GM21529 (cell line): Measurements from ENCODE around the gene LRP1B.

Experiments
- ATAC-seq: cut with Tn5 transposase; IDR thresholded peaks from one replicate; pipeline ENCODE4 v1.9.1; 2021; ENCODE audit not compliant: unreplicated experiment

LRP1B gene

GRCh38 chr2:140869925-140870324 lies 1260.9 kb downstream of the LRP1B start:
- ATAC-seq = no peak

GRCh38 chr2:140869107-140869506 lies 1261.7 kb downstream of the LRP1B start:
- ATAC-seq = no peak

- ATAC-seq = no peak
These were observed 1265.0 kb downstream of the LRP1B start for GRCh38 chr2:140865837-140866236.

GRCh38 chr2:140863713-140864112 lies 1267.1 kb downstream of the LRP1B start:
- ATAC-seq = peak; percentile 68

- ATAC-seq = no peak
These were observed 1268.6 kb downstream of the LRP1B start for GRCh38 chr2:140862181-140862580.

GRCh38 chr2:140861666-140862065 lies 1269.2 kb downstream of the LRP1B start:
- ATAC-seq = no peak

- no peak for ATAC-seq
These were observed 1275.3 kb downstream of the LRP1B start for GRCh38 chr2:140855471-140855870.

- ATAC-seq = no peak
These were observed 1279.4 kb downstream of the LRP1B start for GRCh38 chr2:140851258-140851981.

GRCh38 chr2:140843186-140843585 lies 1287.6 kb downstream of the LRP1B start:
- no peak for ATAC-seq

- ATAC-seq = no peak
These were observed 1288.7 kb downstream of the LRP1B start for GRCh38 chr2:140842110-140842509.

GRCh38 chr2:140841141-140841540 lies 1289.7 kb downstream of the LRP1B start:
- ATAC-seq = no peak

- no peak for ATAC-seq
These were observed 1294.0 kb downstream of the LRP1B start for GRCh38 chr2:140836826-140837225.

GRCh38 chr2:140835079-140835478 lies 1295.7 kb downstream of the LRP1B start:
- no peak for ATAC-seq

- ATAC-seq = no peak
These were observed 1316.7 kb downstream of the LRP1B start for GRCh38 chr2:140814141-140814540.

- peak; percentile 90 for ATAC-seq
These were observed 1322.0 kb downstream of the LRP1B start for GRCh38 chr2:140808820-140809219.

- ATAC-seq = no peak
These were observed 1322.6 kb downstream of the LRP1B start for GRCh38 chr2:140808211-140808610.

- ATAC-seq = no peak
These were observed 1326.0 kb downstream of the LRP1B start for GRCh38 chr2:140804700-140805260.

- ATAC-seq = no peak
These were observed 1329.5 kb downstream of the LRP1B start for GRCh38 chr2:140801311-140801710.

- ATAC-seq = peak; percentile 98
These were observed 1333.1 kb downstream of the LRP1B start for GRCh38 chr2:140797718-140798117.

- ATAC-seq = no peak
These were observed 1339.0 kb downstream of the LRP1B start for GRCh38 chr2:140791802-140792201.

GRCh38 chr2:140786585-140786984 lies 1344.2 kb downstream of the LRP1B start:
- ATAC-seq = no peak

- no peak for ATAC-seq
These were observed 1355.4 kb downstream of the LRP1B start for GRCh38 chr2:140775411-140775810.

GRCh38 chr2:140770645-140771044 lies 1360.2 kb downstream of the LRP1B start:
- ATAC-seq = no peak
